GM10248 (cell line): ENCODE data around the gene NELL1.

Source experiments
- CTCF ChIA-PET: fragments of 300-600 bp; sonication (Branson Sonifier 250); formaldehyde crosslinking; extraction: SDS; loops from one replicate; lab custom pipeline; 2021; ENCODE audit warnings: antibody characterized with exemption; lab: Yijun Ruan, JAX
- POLR2A ChIA-PET: fragments of 350-650 bp; sonication (Branson Sonifier 250); formaldehyde crosslinking; extraction: SDS; loops from one replicate; lab custom pipeline; 2020; ENCODE audit warnings: antibody characterized with exemption; lab: Yijun Ruan, JAX
- DNase-seq: peaks from one replicate; pipeline ENCODE4 v3.0.0; 2012; ENCODE audit errors: extremely low spot score
- TF ChIP-seq, protein P1 (sequence below): IDR thresholded peaks from 2 replicates; pipeline ENCODE4 v1.5.1; 2012; ENCODE audit warnings: mild to moderate bottlenecking, low read depth; ENCODE audit errors: extremely low read depth, missing control alignments, control extremely low read depth

Gene NELL1

DNA sequence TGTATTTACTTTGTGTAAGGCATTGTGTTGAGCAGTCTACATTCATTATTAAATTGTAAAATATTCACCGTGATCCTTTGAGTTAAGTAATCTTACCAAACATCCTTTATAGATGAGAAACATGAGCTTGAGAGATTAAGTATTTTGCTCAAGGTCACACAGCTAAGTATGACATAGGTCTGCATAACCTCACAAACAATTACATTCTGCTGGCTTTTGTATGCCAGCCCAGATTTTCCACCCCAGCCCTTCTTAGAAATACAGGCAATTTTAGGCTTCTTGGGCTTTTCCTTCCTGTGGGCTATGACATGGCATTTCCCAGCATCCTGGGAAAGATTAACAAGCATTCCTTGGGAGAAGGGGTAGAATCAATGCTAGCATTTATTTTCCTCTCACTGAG is 357.3 kb downstream of the NELL1 start:
- CTCF ChIA-PET, result interaction anchor here (2.3 kb wide), 1 partner anchor 18 kb away, joined by 6 read pairs; no protein-coding TSS in a partner anchor
- POLR2A ChIA-PET, result no interaction called here
- TF ChIP-seq, protein P1, sequence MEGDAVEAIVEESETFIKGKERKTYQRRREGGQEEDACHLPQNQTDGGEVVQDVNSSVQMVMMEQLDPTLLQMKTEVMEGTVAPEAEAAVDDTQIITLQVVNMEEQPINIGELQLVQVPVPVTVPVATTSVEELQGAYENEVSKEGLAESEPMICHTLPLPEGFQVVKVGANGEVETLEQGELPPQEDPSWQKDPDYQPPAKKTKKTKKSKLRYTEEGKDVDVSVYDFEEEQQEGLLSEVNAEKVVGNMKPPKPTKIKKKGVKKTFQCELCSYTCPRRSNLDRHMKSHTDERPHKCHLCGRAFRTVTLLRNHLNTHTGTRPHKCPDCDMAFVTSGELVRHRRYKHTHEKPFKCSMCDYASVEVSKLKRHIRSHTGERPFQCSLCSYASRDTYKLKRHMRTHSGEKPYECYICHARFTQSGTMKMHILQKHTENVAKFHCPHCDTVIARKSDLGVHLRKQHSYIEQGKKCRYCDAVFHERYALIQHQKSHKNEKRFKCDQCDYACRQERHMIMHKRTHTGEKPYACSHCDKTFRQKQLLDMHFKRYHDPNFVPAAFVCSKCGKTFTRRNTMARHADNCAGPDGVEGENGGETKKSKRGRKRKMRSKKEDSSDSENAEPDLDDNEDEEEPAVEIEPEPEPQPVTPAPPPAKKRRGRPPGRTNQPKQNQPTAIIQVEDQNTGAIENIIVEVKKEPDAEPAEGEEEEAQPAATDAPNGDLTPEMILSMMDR, result no peak
- no peak for DNase-seq

DNA sequence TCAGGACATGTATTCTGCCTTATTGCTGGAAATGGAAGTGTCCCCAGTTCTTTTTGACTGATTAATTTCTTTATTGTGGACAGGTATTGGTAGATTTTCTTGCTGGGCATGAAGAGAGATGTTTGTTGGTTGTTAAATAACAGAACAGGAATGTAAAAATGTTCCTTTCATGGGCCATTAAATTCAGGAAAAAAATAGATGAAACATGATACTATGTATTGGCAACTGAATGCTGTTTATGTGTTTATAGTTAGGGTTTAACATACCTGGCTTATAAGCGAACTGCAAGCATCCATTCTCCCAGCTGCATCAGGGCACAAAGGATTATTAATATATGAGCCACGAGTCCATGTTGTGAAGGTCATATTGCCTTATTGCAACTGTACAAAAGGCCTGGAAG is 368.5 kb downstream of the NELL1 start:
- CTCF ChIA-PET, result no interaction called here
- DNase-seq, result no peak
- TF ChIP-seq, protein P1, result no peak
- POLR2A ChIA-PET, result no interaction called here

- no peak for DNase-seq
- CTCF ChIA-PET, result no interaction called here
- POLR2A ChIA-PET, result no interaction called here
- TF ChIP-seq, protein P1, result no peak
Measured at GRCh38 chr11:21038801-21039200, 369.4 kb downstream of the NELL1 start.

DNA sequence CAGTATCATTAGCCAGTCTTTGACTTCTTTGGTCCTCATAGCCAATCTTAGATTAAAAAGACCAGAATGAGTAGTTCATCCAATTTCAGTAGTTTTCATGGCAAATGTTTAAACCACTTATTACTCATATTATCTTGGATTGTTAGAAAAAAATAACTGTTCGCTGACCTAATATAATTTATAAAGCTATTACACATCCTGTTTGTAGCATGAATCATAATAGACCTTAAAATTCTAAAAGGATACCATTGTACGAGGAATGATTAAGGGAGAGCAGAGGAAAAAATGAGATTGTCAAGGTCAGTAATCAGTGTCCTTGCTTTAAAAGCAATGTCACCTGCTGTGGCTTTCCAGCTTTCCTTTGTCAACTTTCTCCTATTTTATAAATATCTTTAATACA is 371.2 kb downstream of the NELL1 start:
- ChIA-PET CTCF (interaction anchor here (0.8 to 1.3 kb wide), 2 partner anchors 13 to 19 kb away, joined by 3 to 4 read pairs; no protein-coding TSS in a partner anchor), POLR2A (no interaction called here)
- TF ChIP-seq, protein P1, result no peak
- DNase-seq, result no peak

- ChIA-PET CTCF (interaction anchor here (1.0 kb wide), 1 partner anchor 12 kb away, joined by 4 read pairs; no protein-coding TSS in a partner anchor), POLR2A (no interaction called here)
- TF ChIP-seq, protein P1, result no peak
- DNase-seq, result no peak
Measured at GRCh38 chr11:21048626-21049025, 379.2 kb downstream of the NELL1 start.

DNA sequence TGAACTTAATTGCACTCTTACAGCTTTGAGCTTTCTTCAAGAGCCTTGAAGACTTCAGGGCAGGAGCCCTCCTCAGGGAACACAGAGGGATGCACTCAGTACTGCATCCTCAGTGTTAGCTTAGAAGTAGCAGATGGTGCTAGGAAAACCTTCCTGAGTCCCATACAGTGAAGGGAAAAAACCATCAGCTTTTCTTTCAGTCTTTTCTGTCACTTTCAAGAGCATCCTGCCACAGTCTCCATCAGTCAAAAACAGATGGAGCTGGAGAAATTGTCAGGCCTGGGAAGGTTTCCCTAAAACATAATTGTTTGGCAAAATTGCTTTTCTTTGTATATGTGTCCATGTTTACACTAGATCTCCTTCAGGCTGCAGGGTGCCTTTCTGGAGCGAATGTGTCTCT is 384.1 kb downstream of the NELL1 start:
- TF ChIP-seq, protein P1, result no peak
- no peak for DNase-seq
- CTCF ChIA-PET, result interaction anchor here (1.0 kb wide), 1 partner anchor 13 kb away, joined by 3 read pairs; no protein-coding TSS in a partner anchor
- POLR2A ChIA-PET, result no interaction called here

DNA sequence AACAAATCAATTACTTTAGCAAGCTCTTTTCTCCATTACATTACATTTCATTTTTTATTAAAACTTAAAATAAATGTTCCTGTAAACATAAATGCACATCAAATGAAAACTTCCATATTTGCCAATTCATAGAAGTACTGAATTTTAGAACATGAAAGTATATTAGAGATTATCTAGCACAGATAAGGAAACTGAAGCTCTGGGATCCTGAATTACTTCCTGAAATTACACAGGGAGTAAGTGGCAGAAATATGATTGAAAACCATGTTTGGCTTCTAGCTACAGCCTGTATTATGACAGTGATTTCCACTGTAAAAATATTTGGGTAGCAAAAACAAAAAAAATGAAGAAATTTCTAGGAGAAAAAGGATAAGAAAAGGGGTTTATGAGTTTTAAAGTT is 387.3 kb downstream of the NELL1 start:
- TF ChIP-seq, protein P1, result no peak
- ChIA-PET CTCF (interaction anchor here (1.0 to 1.1 kb wide), 2 partner anchors 10 to 27 kb away, joined by 3 to 5 read pairs; no protein-coding TSS in a partner anchor), POLR2A (no interaction called here)
- DNase-seq, result no peak
